Kidney (tissue), 14 donors: ENCODE data around the gene GGT6. TPM values are rescaled to one million over a fixed set of nuclear protein-coding genes. Genes with fewer than 3 reads are reported as not detected.

Source experiments
- DNase-seq, 5 donors: peaks; one replicate each; pipeline ENCODE4 v3.0.0-alpha.2; 2013 to 2020
- FAIRE-seq: peaks from 2 replicates; lab custom pipeline; 2012; peaks lifted over from hg19 to GRCh38; lab: Jason Lieb, UNC
- H3K27ac ChIP-seq, 2 donors: one replicate each; pipeline ENCODE4 v1.7.0; 2013; ENCODE audit warnings: low read depth in 2 of 2, low read length in 2 of 2, inconsistent platforms in 1 of 2
- H3K27me3 ChIP-seq: one replicate; pipeline ENCODE4 v1.7.1; 2013; ENCODE audit warnings: low read length, inconsistent platforms; ENCODE audit not compliant: control insufficient read depth, insufficient read depth
- H3K36me3 ChIP-seq, 3 donors: one replicate each; pipeline versions ENCODE4 v1.7.0 to v1.7.1; 2013; ENCODE audit warnings: low read length in 3 of 3, control low read depth in 1 of 3, inconsistent platforms in 1 of 3; ENCODE audit not compliant: insufficient read depth in 3 of 3, control insufficient read depth in 2 of 3
- H3K4me1 ChIP-seq, 3 donors: one replicate each; pipeline versions ENCODE4 v1.7.0 to v1.7.1; 2013; ENCODE audit warnings: low read length in 3 of 3, inconsistent platforms in 1 of 3, low read depth in 1 of 3; ENCODE audit not compliant: control insufficient read depth in 2 of 3, insufficient read depth in 2 of 3
- H3K4me3 ChIP-seq, 3 donors: one replicate each; pipeline versions ENCODE4 v1.7.0 to v1.8.1; 2013; ENCODE audit warnings: low read length in 3 of 3, control low read depth in 1 of 3, inconsistent platforms in 1 of 3
- H3K9ac ChIP-seq, 3 donors: one replicate each; pipeline versions ENCODE4 v1.7.0 to v1.7.1; 2013; ENCODE audit warnings: low read length in 3 of 3, control low read depth in 1 of 3, inconsistent platforms in 1 of 3
- H3K9me3 ChIP-seq, 3 donors: one replicate each; pipeline versions ENCODE4 v1.7.0 to v1.7.1; 2013; ENCODE audit warnings: low read length in 3 of 3, control low read depth in 1 of 3, inconsistent platforms in 1 of 3; ENCODE audit not compliant: control insufficient read depth in 2 of 3, insufficient read depth in 1 of 3
- CTCF ChIP-seq: IDR thresholded peaks from 3 replicates; pipeline ENCODE4 v1.5.1; 2012; ENCODE audit warnings: mild to moderate bottlenecking, moderate library complexity, borderline replicate concordance; ENCODE audit not compliant: insufficient read depth; ENCODE audit errors: extremely low read depth
- intact Hi-C: fragments of 100-400 bp; cut with DNase I; formaldehyde crosslinking; loops from one replicate; pipeline ENCODE4 v1.11.1; 2022
- polyA plus RNA-seq: library from polyadenylated mRNA; stranded (reverse); fragments of 350-450 nt; fragmentation: Illumina TruSeq; extraction: RNeasy Lipid Tissue Mini Kit (QIAGEN cat#74804); gene quantifications from one replicate; pipeline ENCODE4 v1.2.3, GENCODE V29; 2014; ENCODE audit warnings: low read depth, low replicate concordance; ENCODE audit not compliant: insufficient read depth
- total RNA-seq: library from RNA; stranded (reverse); fragmentation: NEBNext Ultra II Directional; extraction: Animal tissue kit (Norgen Biotek cat#: 25700); gene quantifications from one replicate; pipeline ENCODE4 v1.2.1, GENCODE V29; 2021
- donor health status: control.
- donor health status: control.
- donor health status: control.
- donor health status: control.
- donor health status: control.
- donor health status: DM: yes; HTN: yes; CAD: no.
- donor health status: Normal renal cell carcinoma (clear cell type).

The GGT6 gene
- total and polyA plus RNA-seq, 2 donors from 2014 or later: 16.8 to 51.4 TPM

GRCh38 chr17:4520060-4520893 is 40.1 kb downstream of the GGT6 start:
- intact Hi-C loops: no loop called here
- Histone ChIP-seq H3K9me3 (no peaks in the 10 kb centered on the region), H3K4me1 (peaks cover 0 to 22% (median 20%) of the 10 kb centered on the region in 3 donors), H3K36me3 (peaks cover 0 to 2% (median 0%) of the 10 kb centered on the region in 3 donors), H3K27ac (peak overlapping the region; percentile 49 to 91), H3K27me3 (no peaks in the 10 kb centered on the region), H3K9ac (no peak overlapping the region), H3K4me3 (no peak overlapping the region)
- no peak for TF ChIP-seq CTCF
- DNase-seq (peak in 1 of 5 donors; percentile 73), FAIRE-seq (no peak)

GRCh38 chr17:4519361-4519788 is 41.0 kb downstream of the GGT6 start:
- Histone ChIP-seq H3K9ac (peak overlapping the region in 1 of 3 donors; percentile 51), H3K9me3 (no peaks in the 10 kb centered on the region), H3K4me3 (no peak overlapping the region), H3K27ac (peak overlapping the region; percentile 90 to 91), H3K4me1 (peaks cover 0 to 29% (median 23%) of the 10 kb centered on the region in 3 donors), H3K36me3 (no peaks in the 10 kb centered on the region), H3K27me3 (no peaks in the 10 kb centered on the region)
- FAIRE-seq (no peak), DNase-seq (peak in 2 of 5 donors; percentile 58 to 95)
- intact Hi-C loops: no loop called here
- no peak for TF ChIP-seq CTCF

- Histone ChIP-seq H3K27ac (peak overlapping the region; percentile 83 to 90), H3K4me1 (peaks cover 0 to 34% (median 28%) of the 10 kb centered on the region in 3 donors), H3K27me3 (no peaks in the 10 kb centered on the region), H3K9ac (peak overlapping the region in 1 of 3 donors; percentile 51), H3K36me3 (no peaks in the 10 kb centered on the region), H3K9me3 (no peaks in the 10 kb centered on the region), H3K4me3 (no peak overlapping the region)
- FAIRE-seq: no peak
- no peak for TF ChIP-seq CTCF
- DNase-seq: peak in 1 of 5 donors; percentile 78
- intact Hi-C loops: no loop called here
Observed at GRCh38 chr17:4518901-4519300, 41.5 kb downstream of the GGT6 start.
